Testis (tissue), 2 donors: Measurements from ENCODE around the gene GRB14.

ENCODE experiments used
- CTCF ChIP-seq, 3 experiments: fragments of 450-650 bp in 2 of 3; fragments of 200-600 bp in 1 of 3; sonication (generic) in 1 of 3; IDR thresholded peaks; one replicate each; pipeline ENCODE4 v1.5.1; 2016 to 2019; ENCODE audit warnings: antibody characterized with exemption in 3 of 3, mild to moderate bottlenecking in 2 of 3, moderate library complexity in 1 of 3
- POLR2A ChIP-seq: fragments of 450-650 bp; IDR thresholded peaks from one replicate; pipeline ENCODE4 v1.6.1; 2017; ENCODE audit warnings: antibody characterized with exemption, mild to moderate bottlenecking, moderate library complexity

GRCh38 chr2:164605295-164605694 lies 16.0 kb downstream of the GRB14 start:
- TF ChIP-seq CTCF (IDR thresholded peaks at IDR 0.05) (no peak), POLR2A (no peak)
